Cardiac septum (tissue), 1 donor: ENCODE data around the gene CA10. TPM values are rescaled to one million over a fixed set of nuclear protein-coding genes. Genes with fewer than 3 reads are reported as not detected.

Source experiments
- DNase-seq: peaks from one replicate; pipeline ENCODE4 v3.0.0-alpha.2; 2020; ENCODE audit warnings: low spot score
- intact Hi-C: fragments of 100-400 bp; cut with DNase I; formaldehyde crosslinking; loops from one replicate; pipeline ENCODE4 v1.14.0; 2022
- total RNA-seq: library from RNA; stranded (reverse); fragmentation: NEBNext Ultra II Directional; extraction: Animal tissue kit (Norgen Biotek cat#: 25700); gene quantifications from one replicate; pipeline ENCODE4 v1.2.1, GENCODE V29; 2021
- donor health status: DM: no; HTN: no; CAD: no.

Gene CA10
- total RNA-seq, 1 donor from 2014 or later: not detected

DNA sequence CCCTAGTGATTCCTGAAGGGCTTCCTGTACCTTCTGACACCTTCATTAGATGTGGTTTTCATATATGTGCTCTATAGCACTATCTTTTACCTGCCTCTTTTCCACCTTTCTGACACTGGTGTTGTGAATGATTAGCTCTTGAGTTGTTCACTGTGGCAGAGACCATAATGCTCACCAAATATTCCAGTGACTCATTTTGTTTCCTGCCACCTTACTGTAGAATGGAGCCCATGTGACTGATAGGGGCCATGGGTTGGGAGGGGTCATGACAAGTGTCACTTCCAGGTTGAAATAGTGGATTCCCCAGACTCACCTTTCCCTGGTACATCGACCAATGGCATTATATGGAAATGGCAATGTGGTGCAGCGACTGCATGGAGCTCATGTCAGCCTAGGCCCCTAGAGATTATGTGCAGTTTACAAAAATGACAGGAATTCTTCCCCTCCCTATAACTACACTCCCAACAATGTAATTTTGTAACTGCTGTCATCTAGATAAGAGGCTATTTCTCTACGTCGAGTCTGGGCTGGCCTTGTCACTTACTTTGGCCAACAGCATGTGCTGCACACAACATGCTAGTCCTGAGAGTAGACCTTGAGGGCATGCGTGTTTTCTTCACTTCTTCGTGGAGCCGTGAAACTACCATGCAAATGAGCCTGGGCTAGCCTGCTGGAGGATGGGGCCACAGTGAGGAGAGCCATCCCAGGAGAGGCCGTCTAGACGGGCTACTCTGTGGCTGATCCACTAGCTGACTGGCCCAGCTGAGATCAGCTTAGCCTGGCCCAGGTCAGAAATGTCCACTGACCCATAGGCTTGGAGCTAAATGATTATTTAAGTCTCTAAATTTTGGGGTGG, 409.5 kb downstream of the CA10 start:
- intact Hi-C loops: loop anchor here (10.0 kb wide), 1 partner anchor 164 kb away; no protein-coding TSS in a partner anchor
- DNase-seq: no peak

GRCh38 chr17:51746421-51746820, 412.1 kb downstream of the CA10 start:
- no peak for DNase-seq
- intact Hi-C loops: loop anchor here (10.0 kb wide), 1 partner anchor 162 kb away; no protein-coding TSS in a partner anchor

GRCh38 chr17:51745993-51746392, 412.5 kb downstream of the CA10 start:
- intact Hi-C loops: loop anchor here (10.0 kb wide), 1 partner anchor 161 kb away; no protein-coding TSS in a partner anchor
- DNase-seq: no peak

DNA sequence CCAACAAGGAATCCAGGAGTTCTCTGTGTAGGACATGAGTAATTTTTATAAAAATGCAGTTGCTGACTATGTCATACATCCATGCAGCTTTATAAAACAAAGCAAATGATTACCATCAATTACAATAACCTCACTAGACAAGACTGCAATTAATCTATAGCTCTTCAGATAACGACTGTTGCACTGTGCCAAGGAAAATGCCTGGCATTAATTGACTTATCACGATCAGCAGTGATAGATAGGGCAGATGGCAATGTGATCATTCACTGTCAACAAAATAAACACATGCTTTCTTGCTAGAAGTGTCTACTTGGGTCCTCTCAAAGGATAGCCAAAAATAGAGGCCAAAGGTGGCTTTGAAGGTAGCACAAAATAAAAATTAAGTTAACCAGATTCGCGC, 415.0 kb downstream of the CA10 start:
- intact Hi-C loops: loop anchor here (10.0 kb wide), 1 partner anchor 159 kb away; no protein-coding TSS in a partner anchor
- DNase-seq: no peak

DNA sequence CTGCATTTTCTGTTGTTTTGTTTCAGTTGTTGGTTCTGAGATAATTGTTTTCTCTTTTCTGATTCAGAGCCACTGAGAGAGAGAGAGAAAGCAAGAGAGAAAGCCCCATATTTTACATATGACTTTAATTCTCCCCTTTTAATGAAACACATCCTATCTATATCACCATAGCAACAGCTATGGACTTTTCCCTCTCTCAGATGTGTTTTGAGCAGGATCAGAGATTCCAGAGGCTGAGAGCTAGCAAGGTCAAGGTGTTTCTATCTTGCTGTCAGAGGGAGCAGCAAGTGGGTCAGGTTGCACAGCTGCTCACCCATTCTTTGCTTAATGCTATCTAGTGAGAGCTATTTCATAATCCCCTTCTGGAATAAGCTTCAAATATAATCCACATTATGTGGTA, 415.9 kb downstream of the CA10 start:
- intact Hi-C loops: loop anchor here (10.0 kb wide), 1 partner anchor 158 kb away; no protein-coding TSS in a partner anchor
- DNase-seq: no peak

GRCh38 chr17:51741458-51741857, 417.1 kb downstream of the CA10 start:
- intact Hi-C loops: loop anchor here (10.0 kb wide), 1 partner anchor 157 kb away; no protein-coding TSS in a partner anchor
- no peak for DNase-seq

- intact Hi-C loops: loop anchor here (10.0 kb wide), 1 partner anchor 156 kb away; no protein-coding TSS in a partner anchor
These were observed 418.0 kb downstream of the CA10 start for GRCh38 chr17:51740531-51740930.

DNA sequence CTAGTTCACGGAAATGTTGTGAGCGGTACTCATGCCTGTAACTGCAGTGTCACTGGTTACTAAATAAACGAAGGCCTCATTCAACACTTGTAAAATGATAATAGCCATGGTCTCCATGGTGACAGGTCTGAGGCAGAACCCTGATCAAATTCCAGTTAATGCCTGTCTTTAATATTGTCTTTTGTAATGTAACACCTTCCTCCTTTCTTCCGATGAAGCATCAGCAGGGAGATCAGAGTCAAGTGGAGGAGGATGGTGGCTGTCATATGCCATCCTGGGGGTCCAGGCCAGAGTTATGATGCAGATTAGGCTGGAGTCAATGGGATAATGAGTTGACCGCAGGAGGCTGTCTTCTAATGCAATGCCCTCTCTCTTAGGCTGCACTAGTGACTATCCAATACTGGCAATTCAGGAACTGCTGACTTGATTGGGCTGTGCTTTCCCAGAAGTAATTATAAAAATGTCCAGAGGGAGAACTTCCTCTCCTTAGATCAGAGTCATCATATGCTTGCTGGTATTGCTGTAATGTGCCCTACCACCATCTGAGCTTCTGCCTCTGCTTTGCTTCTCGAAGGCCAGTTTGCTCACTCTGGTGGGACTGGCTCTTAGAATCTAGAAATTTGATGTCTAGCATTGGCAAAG, 419.1 kb downstream of the CA10 start:
- intact Hi-C loops: no loop called here

More at GRCh38 chr17:51740531-51740930, 418.0 kb downstream of the CA10 start:
- no peak for DNase-seq

DNA sequence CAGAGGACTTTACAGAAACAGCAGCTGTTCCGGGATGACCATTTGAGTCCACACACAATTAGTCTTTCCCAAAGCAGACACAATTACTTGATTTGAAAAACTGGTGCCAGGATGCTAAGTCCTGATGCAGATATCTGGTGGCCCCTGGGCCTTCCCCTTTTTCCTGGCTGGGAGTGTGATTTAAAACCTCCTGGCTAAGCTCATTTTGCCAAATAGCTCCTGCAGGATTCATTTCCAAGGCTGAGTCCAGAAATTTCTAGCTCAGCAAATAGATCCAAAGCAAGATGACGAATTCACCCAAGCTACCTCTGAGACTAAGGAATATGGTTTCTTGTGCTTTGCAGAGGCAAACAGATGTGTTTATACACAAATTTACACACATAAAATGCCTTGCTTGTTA, 422.2 kb downstream of the CA10 start:
- intact Hi-C loops: no loop called here
- DNase-seq: no peak

More for the DNA sequence above, 419.1 kb downstream of the CA10 start:
- DNase-seq: no peak

- intact Hi-C loops: no loop called here
- DNase-seq: no peak
These were observed 423.5 kb downstream of the CA10 start for GRCh38 chr17:51734976-51735375.

DNA sequence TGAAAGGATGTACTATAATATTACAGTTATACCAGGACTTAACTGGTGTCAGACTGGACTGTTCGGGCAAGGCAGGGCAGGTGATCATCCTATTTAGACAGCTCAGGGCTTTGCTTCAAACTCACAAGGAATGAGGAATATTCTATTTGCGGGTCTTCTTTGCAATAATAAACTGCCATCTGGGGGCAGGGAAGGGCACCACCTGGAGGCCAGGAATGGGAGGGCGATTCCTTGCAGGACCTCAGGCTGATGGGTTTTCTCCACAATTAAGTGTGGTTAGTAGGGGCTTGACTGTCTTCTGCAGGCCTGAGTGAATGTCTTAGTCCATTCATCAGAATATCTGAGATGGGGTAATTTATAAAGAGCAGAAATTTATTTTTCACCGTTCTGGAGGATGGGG, 424.1 kb downstream of the CA10 start:
- intact Hi-C loops: no loop called here
- no peak for DNase-seq

DNA sequence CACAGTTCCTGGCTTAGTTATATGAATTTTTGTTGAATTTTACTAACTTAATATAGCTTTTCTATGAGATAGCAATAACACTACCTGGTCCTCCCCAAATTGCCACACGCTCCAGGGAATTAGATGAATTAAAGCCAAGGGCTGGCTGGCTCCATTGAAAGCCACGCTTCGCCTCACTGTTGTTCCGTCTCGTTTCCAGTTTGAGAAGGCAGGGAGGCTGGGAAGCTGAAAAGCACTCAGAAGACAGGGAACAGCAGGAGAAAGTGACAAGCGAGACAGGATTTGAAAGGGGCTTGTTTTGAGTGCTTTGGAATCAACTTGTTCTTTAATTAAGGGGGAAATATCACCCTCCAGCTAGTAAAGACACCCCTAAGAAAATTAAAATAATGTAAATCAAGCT, 425.3 kb downstream of the CA10 start:
- intact Hi-C loops: no loop called here

GRCh38 chr17:51731941-51732722, 426.4 kb downstream of the CA10 start:
- DNase-seq: no peak
- intact Hi-C loops: no loop called here

More for the DNA sequence above, 425.3 kb downstream of the CA10 start:
- no peak for DNase-seq

GRCh38 chr17:51730303-51731050, 428.0 kb downstream of the CA10 start:
- no peak for DNase-seq
- intact Hi-C loops: no loop called here

DNA sequence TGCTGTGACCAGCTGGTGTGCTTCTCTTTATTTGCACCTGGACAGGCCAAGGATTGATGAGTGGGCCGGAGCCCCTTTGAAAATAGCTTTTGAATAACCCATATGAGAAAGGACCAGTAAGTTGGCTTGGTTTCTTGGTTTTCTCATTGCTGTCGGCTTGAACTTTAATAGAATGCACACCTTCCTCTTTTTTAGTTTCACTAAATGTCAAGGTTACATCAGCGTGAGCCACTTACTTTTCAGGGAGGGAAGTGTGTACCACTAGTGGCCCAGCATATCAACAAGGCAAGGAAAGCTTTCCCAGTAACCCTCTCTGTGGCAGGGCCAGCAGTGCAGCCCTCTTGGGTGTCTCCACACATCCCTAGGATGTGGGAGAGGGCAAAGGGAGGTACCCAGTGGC, 433.3 kb downstream of the CA10 start:
- DNase-seq: no peak
- intact Hi-C loops: no loop called here

- intact Hi-C loops: no loop called here
These were observed 434.4 kb downstream of the CA10 start for GRCh38 chr17:51724043-51724580.

GRCh38 chr17:51722994-51723393, 435.5 kb downstream of the CA10 start:
- intact Hi-C loops: no loop called here
- DNase-seq: no peak

More at GRCh38 chr17:51724043-51724580, 434.4 kb downstream of the CA10 start:
- DNase-seq: no peak

DNA sequence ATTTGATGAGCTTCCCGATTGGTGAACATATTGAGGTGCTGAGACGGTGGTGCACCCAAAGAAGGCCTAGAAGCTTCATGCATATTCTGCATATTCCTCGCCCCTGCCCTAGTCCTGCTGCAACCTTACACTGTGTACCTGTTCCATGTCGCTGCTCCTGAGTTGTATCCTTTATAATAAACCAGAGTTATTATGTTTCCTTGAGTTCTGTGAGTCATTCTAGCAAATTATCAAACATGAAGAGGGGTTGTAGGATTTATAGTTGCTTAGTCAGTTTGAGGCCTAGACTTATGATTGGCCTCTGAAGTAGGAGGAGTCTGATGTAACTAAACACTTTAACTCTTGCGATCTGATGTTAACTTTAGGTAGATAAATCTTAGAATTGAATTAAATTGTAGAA, 436.8 kb downstream of the CA10 start:
- intact Hi-C loops: no loop called here
- DNase-seq: no peak

GRCh38 chr17:51720439-51720838, 438.1 kb downstream of the CA10 start:
- intact Hi-C loops: no loop called here
- DNase-seq: no peak
